NCI-H748 (cell line): ENCODE results near the gene GRIA4.

Experiments
- DNase-seq: peaks from one replicate; lab custom pipeline; 2025; ENCODE audit not compliant: unreplicated experiment; lab: John Stamatoyannopoulos, UW

Gene GRIA4

DNA sequence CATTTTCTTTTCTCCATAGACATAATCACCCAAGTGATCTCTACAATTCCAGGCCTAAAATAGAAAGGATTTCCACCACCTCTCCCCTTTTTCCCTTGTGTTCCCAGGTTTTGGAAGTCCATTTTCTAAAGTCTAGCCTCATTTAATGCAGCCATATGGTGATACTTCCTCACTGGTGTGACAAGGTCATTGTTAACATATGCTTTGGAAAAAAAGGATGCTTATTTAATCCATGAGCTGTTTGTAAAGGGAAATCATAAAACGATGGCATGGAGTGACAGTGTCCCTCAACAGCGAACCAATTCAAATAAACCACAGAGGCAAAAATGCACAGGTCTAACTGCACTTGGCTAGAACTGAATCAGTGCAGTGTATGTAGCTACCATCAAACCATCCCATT lies 26.6 kb downstream of the GRIA4 start:
- DNase-seq = no peak

DNA sequence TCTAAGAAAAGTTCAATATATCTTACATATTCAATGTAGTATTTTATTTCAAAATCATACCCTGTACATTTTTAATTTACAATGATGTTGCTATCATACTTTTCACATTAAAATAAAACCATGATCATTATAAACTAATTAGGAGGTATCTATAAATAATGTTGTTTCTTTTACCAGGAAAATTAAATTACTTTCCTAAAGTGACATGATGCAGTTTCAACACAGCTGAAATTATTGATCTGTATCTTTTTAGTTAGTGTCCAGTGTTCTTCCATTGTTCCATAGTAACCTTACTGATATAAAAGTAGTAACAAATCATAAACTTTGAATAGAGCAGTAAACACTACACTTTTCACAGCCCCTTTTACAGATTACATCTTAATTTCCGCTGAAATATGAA lies 29.7 kb downstream of the GRIA4 start:
- DNase-seq = no peak

DNA sequence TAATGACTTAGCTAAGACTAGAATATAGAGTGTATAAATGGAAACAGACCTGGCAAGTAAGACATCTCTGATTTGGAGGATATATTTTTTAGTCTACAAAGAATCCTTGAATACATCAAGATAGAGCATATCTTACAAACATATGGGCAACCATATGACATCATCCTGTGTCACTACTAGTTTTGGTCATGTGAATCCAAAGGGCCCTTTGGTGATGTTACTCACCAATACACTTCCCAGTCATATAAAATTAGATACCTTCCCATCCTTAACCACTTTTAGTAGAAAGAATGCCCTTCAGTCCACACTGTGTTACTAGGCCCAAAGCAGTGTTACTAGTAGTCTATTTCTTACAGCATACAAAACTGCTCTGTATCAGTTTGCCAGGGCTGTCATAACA lies 31.6 kb downstream of the GRIA4 start:
- no peak for DNase-seq

DNA sequence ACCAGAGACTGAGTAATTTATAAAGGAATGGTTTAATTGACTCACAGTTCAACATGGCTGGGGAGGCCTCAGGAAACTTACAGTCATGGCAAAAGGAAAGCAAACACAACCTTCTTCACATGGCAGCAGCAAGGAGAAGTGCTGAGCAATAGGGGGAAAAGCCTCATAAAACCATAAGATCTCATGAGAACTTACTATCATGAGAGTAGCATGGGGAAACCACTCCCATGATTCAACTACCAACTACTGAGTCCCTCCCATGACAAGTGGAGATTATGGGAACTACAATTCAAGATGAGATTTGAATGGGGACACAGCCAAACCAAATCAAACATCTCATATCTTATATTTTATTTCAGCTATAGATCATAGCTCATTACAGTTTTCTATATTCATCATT lies 33.0 kb downstream of the GRIA4 start:
- no peak for DNase-seq

DNA sequence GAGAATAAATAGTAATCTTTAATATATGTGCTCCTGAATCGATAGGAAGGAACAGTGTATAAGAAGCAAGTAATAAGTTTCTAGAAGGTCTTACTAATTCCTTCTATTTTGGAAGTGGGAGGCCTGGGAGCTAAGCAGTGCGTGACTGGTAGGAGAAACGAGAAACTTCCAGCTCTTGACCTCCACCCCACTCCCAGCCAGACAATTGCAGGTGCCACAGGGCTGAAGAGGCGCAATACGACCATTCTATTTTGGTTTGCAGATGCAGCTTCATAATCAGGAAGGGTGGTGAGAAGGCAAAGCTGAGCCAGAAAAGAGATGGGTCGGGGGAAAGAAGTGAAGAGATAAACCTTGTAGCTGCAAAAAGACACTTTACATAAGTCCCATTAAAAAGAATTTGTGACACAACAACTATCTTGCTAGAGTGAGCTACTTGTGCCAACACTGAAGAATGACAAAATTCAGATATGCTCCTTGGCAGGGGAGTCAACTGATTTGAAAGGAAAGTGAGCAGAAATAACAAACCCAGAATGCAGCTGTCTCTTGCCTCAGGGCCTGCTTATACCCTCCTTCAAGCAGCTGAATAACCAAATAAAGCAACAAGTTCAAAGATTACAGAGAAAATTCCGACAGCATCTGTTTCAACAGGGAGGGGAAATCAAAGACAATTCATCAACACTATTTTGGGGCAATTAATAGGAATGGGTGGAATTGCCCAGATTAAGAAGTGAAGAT lies 35.1 kb downstream of the GRIA4 start:
- no peak for DNase-seq

DNA sequence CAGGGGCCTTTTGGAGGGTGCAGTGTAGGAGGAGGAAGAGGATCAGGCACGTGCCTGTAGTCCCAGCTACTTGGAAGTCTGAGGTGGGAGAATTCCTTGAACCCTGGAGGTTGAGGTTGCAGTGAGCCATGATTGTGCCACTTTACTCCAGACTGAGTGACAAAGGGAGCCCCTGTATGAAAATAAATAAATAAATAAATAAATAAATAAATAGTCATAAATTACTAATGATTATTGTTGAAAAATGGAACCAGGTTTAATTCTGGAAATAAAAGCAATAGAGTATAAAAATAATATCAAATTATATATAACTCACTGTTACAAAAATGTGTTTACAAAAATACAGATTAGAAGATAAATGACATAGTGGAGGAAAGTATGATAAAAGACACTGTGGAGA lies 37.9 kb downstream of the GRIA4 start:
- DNase-seq = no peak

DNA sequence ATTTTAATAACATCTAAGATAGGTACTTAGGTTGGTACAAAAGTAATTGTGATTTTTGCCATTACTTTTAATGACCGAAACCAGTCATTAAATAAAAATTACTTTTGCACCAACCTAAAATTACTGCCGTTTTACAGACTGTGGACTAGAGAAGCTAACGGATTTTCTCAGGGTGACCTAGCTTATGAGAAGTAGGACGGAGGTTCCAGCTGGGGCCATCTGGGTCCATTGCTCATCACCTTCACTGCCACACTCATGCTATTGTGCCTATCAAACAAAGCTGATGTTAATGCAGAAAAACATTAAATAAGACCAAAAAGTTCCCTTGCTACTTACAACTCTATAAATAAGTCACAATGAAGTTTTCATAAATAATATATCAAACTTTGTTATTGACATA lies 38.9 kb downstream of the GRIA4 start:
- no peak for DNase-seq

DNA sequence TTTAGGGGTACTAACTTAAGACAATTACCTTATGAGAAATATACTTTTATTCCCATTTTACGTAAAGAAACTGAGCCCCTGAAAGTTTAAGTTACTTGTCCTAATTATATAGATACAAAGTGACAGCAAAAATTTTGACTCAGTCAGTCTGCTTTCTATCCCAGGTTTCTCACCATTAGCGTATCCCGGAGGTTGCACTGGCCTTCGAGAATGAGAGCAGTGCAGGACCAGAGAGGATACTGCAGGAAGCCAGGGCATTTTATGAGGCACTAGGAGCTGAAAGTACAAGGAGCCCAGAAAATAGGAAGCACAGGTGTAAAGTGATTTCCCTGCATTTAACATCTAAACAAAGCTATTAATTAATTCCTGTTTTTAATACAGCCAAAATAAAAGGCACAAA lies 55.4 kb downstream of the GRIA4 start:
- DNase-seq = no peak

DNA sequence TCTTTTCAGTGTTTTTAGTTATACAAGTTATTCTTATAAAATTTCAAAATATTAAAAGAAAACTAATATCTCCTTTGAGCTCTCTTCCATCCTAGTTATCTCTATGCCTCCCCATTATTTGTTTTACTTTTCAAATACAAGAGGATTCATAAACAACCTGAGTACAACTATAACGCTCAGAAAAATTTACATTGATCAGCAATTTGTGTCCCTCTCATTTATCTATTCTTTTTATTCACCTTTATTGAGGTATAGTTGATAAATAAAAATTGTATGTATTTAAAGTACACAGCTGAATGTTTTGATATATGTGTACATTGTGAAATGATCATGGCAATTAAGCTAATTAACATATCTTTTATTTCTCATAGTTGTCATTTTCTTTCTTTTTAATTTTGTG lies 57.6 kb downstream of the GRIA4 start:
- no peak for DNase-seq

DNA sequence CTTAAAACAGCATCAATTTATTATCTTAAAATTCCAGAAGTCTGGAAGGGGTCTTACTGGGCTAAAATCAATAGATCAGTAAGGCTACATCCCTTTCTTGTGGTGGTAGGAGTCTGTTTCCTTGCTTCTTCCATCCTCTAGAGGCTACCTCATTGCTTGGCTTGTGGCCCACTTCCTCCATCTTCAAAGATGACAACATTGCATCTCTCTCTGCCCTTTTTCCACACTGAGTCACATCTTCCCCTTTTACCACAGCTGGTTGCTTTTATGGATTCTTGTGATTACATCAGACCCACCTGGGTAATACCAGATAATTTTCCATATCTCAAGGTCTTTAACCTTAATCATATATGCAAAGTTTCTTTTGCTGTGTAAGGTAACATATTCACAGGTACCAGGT lies 60.9 kb downstream of the GRIA4 start:
- no peak for DNase-seq

DNA sequence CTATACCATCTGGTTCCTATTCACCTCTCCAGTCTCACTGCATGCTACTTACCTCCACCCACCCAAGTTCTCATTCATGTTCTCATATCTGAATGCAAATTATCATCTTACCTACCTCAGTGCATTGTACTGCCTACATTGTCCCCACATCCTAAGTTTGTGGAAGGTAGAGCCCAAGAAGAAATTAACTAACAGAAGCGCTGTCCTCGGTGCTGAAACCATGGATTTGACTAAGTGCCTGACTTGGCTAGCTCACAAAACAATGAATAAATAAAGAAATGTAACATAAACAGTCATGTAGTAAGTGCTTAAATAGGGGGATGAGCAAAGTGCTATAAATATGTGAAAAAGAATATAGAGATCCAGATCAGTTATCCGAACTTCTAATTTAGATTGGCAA lies 63.2 kb downstream of the GRIA4 start:
- DNase-seq = no peak

DNA sequence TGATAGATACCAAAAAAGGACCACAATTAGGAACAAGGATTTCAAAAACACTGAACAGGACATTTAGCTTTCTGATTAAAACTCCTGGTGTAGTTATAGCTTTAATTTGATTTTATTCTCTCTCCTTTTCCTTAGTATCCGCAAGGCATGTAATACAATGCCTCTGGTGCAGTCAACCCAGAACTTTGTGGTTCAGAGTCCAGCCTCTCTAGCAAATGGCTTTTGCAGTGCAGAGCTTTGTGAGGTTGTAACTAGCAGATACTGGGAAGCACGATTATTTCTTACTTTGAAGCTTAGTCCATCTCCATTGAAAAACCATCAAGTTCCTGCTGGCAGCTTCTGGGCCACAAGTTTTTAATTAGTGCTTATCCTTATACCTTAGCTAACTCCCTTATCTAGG lies 79.8 kb downstream of the GRIA4 start:
- no peak for DNase-seq

DNA sequence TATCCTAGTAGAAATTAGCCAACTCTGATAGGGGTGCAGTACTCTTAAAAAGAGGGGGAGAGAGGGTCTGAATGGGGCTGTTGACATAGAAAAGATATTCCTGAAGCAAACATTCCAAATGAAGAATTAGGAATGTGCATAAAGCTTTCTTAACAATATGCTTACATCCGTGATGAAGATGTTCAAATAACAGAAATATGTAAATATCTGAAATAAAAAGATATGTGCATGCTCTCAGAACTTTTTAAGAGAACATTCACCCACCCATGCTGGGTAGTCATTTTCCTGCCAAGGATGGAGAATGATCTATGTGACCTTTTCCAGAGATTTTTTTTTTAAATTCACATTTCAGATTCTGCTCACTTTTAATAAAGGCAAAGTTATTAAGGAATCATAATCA lies 80.6 kb downstream of the GRIA4 start:
- no peak for DNase-seq

DNA sequence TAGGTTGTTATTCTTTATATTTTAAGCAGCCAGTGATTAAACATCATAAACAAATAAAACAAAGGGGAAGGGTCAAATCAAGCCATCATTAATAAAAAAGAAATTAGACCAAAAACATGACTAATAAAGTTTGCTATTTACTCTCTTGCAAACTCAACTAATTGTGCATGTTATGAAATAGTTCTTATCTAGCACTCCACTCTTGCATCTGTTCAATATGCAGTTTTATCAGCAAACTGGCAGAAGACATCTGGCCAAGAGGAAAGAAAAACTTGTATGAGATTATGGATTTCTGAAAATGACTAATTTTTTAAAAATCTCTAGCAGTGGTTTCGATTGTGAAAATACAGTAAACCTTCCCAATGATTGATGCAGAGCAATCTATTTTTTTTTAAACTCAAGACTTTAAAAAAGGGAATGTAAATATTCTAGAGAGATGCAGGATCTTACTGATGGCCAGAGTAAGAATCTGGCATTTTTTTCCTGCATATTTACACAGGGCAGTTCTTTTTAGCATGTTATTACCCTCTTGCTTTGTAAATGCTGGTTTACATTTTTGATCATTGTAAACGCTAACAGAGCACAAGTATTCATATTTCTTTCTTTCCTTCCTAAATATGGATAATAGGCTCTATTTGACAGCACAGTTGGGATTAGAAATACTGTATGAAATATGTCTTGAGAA lies 83.3 kb downstream of the GRIA4 start:
- no peak for DNase-seq

DNA sequence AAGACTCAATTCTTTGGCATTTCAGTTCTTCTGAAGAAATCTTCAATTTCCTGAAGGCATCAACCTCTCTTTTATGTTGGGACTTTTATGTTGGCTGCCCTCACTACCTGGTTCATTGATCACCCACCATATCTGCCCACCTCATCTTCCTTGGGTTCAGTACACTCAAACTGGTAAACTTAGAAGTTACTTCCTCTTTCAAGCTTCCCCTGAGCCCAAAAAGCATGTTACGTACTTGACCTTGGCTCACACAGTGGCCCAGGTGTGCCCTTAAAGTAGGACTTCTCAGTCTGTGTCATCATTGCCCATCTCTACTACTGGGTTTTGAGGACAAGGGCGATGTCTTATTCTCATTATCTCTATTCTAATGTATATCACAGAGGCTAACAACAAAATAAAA lies 86.1 kb downstream of the GRIA4 start:
- DNase-seq = no peak

DNA sequence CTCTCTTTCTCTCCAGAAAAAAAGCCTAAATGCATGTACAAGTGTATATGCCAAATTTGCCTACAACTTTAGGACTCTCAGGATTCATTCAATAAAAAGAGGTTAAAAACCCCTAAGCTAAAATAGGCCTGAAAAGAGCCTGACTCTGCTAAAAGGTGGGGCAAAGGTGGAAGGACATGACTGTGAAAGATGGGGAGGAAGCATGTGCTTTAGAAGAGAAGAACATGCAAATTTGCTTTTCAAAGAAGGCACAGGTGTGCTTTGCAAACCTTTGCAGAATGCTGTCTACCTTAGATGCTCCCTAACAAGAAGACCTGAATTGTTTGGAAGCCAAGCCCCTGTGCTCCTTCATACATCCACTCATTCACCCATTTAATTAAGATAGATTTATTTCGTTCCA lies 87.4 kb downstream of the GRIA4 start:
- no peak for DNase-seq

DNA sequence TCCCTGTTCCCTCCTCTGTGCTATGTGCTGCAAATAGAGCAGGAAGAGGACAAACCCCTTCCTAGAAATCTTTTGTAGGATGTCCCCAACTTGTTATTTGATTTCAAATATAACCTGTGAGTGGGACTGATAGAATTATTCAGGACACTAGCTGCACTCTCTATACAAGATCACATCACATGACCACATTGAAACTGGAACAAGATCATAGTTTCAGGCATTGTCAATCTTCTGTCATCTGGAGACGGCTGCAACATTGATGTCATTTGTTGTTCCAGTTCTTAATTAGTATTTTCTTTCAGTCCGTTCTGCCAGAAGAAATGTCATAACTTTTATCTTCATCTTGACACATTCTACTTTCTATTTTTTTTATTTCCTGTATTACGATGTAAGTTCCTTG lies 89.3 kb downstream of the GRIA4 start:
- no peak for DNase-seq

DNA sequence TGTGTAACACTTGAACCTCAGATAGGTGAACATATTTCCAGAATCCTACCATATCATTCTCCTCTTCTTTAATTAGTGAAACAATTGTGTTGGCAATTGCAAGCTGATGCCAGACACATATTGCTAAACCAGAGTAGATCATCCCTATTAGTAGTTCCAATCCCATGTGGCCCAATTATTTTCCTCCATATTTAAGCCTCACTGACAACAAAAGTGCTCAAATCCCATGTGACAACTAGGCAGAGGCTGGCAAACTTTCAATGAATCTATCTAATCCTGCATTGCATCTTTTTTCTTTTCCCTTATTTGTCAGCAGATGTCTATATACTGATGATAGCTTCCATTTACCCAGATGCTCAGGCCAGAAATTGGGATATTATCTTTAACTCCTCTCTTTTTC lies 90.4 kb downstream of the GRIA4 start:
- no peak for DNase-seq

DNA sequence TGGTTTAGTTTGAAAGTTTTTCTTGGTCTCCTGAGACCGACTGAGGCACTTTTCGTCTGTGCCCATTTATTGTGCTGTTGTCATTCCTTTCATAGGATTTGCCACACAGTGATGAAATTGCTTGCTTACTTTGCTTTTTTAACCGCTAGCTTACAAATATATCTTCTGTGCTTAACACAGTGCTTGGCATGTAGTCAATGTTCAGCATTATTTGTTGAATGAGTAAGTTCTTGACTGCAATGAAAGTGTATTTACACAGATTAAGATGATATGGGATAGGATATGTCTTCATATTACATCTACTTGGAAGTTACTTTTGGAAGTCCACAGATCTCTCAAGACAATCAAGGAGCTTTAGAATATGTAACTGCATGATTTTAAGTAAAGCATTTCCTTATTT lies 91.2 kb downstream of the GRIA4 start:
- no peak for DNase-seq

DNA sequence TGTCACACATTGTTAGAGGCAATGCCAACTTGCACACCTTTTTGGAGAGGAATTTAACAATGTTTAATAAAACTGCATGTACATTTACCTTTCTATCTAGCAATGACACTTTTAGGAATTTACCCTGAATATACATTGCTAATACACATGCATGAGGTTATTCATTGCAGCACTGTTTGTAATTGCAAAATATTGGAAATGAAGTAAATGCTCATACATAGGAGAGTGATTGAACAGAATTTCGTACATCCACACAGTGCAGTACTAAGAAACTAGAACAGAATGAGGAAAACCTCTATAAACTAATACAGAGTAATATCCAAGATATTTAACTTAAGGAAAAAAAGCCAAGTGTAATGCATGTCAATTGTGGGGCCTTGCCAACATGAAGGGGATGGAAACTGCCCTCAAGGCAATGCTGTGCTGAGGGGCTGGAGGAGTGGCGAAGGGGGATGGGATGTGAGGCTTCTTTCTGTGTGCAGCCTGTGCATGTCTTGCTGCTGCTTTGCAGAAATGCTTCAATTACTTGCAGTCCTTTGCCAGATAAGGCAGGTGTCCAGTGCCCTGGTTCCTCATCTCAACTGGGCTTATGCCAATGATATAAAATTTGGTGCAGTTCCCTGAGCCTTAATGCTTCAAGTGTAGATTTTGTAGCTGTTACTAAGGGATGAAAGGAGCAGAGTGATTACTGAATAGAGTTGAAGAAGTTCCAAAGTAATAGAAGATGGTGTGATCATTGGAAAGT lies 96.1 kb downstream of the GRIA4 start:
- no peak for DNase-seq

DNA sequence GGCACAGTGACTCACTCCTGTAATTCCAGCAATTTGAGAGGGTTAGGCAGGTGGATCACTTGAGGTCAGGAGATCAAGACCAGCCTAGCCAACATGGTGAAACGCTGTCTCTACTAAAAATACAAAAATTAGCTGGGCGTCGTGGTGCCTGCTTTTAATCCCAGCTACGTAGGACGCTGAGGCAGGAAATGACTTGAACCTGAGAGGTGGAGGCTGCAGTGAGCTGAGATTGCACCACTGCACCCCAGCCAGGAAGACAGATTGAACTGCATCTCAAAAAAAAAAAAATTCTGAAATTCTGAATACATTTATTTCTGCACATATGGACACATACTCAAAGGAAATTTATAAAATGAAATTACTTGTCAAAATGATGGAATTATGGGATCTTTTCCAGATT lies 103.2 kb downstream of the GRIA4 start:
- DNase-seq = no peak

DNA sequence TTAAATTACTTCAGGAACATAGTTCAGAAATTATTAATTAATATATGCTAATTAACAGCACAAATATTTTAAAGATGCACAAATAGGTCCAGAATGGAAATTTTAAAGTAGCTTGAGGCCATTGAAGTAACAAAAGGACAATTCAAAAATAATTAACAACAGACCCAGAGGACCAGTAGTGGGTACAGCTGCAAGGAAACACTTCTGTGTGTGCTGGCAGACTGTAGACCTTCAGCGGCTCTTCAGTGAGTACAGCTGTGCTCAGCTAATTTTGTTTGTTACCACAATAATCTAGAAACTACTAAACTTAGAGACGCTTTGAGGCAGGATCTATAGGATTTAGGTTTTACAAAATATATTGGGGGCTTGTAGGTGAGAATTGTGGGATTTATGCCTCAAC lies 103.8 kb downstream of the GRIA4 start:
- no peak for DNase-seq
